IMR-90 (cell line): ENCODE data around the gene ANTXR1. TPM values are rescaled to one million over a fixed set of nuclear protein-coding genes. Genes with fewer than 3 reads are reported as not detected.
A peak's percentile ranks its signal among the peaks of the same experiment; 100 is the strongest.

ENCODE experiments used
- ATAC-seq: fragments of 200-7000 bp; cut with Tn5 transposase; 2 replicates; pipeline ENCODE4 v1.9.1; 2020; ENCODE audit warnings: low read depth, mild to moderate bottlenecking, moderate library complexity
- BruUV-seq: library from RNA; stranded (reverse); fragments of 400-500 nt; replicated peaks from 2 replicates; lab custom pipeline; 2021; lab: Mats Ljungman, UMichigan
- CTCF ChIA-PET: fragments of 300-600 bp; formaldehyde crosslinking; extraction: SDS; loops from one replicate; lab custom pipeline; 2021; ENCODE audit warnings: antibody characterized with exemption; lab: Yijun Ruan, JAX
- POLR2A ChIA-PET: fragments of 300-600 bp; sonication (Branson Sonifier 250); formaldehyde crosslinking; loops from one replicate; lab custom pipeline; 2022; ENCODE audit warnings: antibody characterized with exemption; ENCODE audit not compliant: unreplicated experiment; lab: Charles Lee
- DNase-seq: peaks from one replicate; pipeline ENCODE4 v3.0.0; 2013
- H2AFZ ChIP-seq: replicated peaks from 2 replicates; pipeline ENCODE3; 2013; ENCODE audit warnings: low read length, mild to moderate bottlenecking; ENCODE audit not compliant: poor library complexity
- H2AK5ac ChIP-seq: 2 replicates; pipeline ENCODE4 v1.6.1; 2013; ENCODE audit warnings: low read depth, low read length, inconsistent platforms
- H2AK9ac ChIP-seq: replicated peaks from 2 replicates; pipeline ENCODE3; 2013; ENCODE audit warnings: mild to moderate bottlenecking, low read depth, low read length, moderate library complexity; ENCODE audit not compliant: poor library complexity
- H2BK120ac ChIP-seq: 2 replicates; pipeline ENCODE4 v1.6.1; 2013; ENCODE audit warnings: low read depth, low read length, inconsistent platforms
- H2BK15ac ChIP-seq: 3 replicates; pipeline ENCODE4 v1.6.1; 2013; ENCODE audit warnings: low read depth, low read length, inconsistent platforms
- H2BK20ac ChIP-seq: 2 replicates; pipeline ENCODE4 v1.6.1; 2013; ENCODE audit warnings: low read depth, mild to moderate bottlenecking, inconsistent platforms, low read length, moderate library complexity
- H2BK5ac ChIP-seq: 2 replicates; pipeline ENCODE4 v1.6.1; 2013; ENCODE audit warnings: mild to moderate bottlenecking, low read depth, low read length, inconsistent platforms; ENCODE audit not compliant: poor library complexity, severe bottlenecking
- H3K14ac ChIP-seq: replicated peaks from 2 replicates; pipeline ENCODE4 v1.6.1; 2013; ENCODE audit warnings: low read depth, low read length, inconsistent platforms
- H3K18ac ChIP-seq: 2 replicates; pipeline ENCODE4 v1.6.1; 2013; ENCODE audit warnings: low read depth, low read length, control low read depth
- H3K23ac ChIP-seq: 2 replicates; pipeline ENCODE4 v1.6.1; 2013; ENCODE audit warnings: low read depth, low read length, inconsistent platforms
- H3K27ac ChIP-seq: 2 replicates; pipeline ENCODE4 v1.5.1; 2013; ENCODE audit warnings: mild to moderate bottlenecking, control low read depth, low read length; ENCODE audit not compliant: insufficient read depth
- H3K27me3 ChIP-seq: 2 replicates; pipeline ENCODE4 v1.6.1; 2013; ENCODE audit warnings: low read length; ENCODE audit not compliant: control insufficient read depth, insufficient read depth
- H3K36me3 ChIP-seq: 2 replicates; pipeline ENCODE4 v1.6.1; 2013; ENCODE audit warnings: low read length, mixed read lengths; ENCODE audit not compliant: control insufficient read depth, insufficient read depth
- H3K4ac ChIP-seq: 2 replicates; pipeline ENCODE4 v1.6.1; 2013; ENCODE audit warnings: low read depth, low read length, inconsistent platforms
- H3K4me1 ChIP-seq: 2 replicates; pipeline ENCODE4 v1.6.1; 2013; ENCODE audit warnings: low read length, mixed read lengths; ENCODE audit not compliant: control insufficient read depth, insufficient read depth
- H3K4me2 ChIP-seq: 2 replicates; pipeline ENCODE4 v1.6.1; 2013; ENCODE audit warnings: low read depth, mild to moderate bottlenecking, control low read depth, low read length, moderate library complexity
- H3K4me3 ChIP-seq: 2 replicates; pipeline ENCODE4 v1.5.1; 2013; ENCODE audit warnings: low read depth, mild to moderate bottlenecking, control low read depth, low read length, moderate library complexity; ENCODE audit not compliant: insufficient read depth
- H3K56ac ChIP-seq: 2 replicates; pipeline ENCODE4 v1.6.1; 2013; ENCODE audit warnings: low read length, inconsistent platforms; ENCODE audit not compliant: insufficient read depth; ENCODE audit errors: extremely low read depth
- H3K79me1 ChIP-seq, 2 experiments: 2 replicates each; pipeline ENCODE4 v1.6.1; 2013; ENCODE audit warnings: low read length in 2 of 2, inconsistent platforms in 1 of 2, low read depth in 1 of 2
- H3K9ac ChIP-seq: 2 replicates; pipeline ENCODE4 v1.6.1; 2013; ENCODE audit warnings: low read depth, low read length, control low read depth
- H3K9me1 ChIP-seq: 2 replicates; pipeline ENCODE4 v1.6.1; 2013; ENCODE audit warnings: low read length, inconsistent platforms; ENCODE audit not compliant: insufficient read depth
- H3K9me3 ChIP-seq: 2 replicates; pipeline ENCODE4 v1.6.1; 2013; ENCODE audit warnings: low read length; ENCODE audit not compliant: control insufficient read depth, insufficient read depth
- H4K20me1 ChIP-seq: 2 replicates; pipeline ENCODE4 v1.6.1; 2013; ENCODE audit warnings: low read length, inconsistent platforms; ENCODE audit not compliant: insufficient read depth
- H4K5ac ChIP-seq: 2 replicates; pipeline ENCODE4 v1.6.1; 2013; ENCODE audit warnings: mild to moderate bottlenecking, low read depth, low read length, control low read depth
- H4K8ac ChIP-seq, 2 experiments: 2 replicates each; pipeline ENCODE4 v1.6.1; 2013; ENCODE audit warnings: low read depth in 2 of 2, low read length in 2 of 2, control low read depth in 1 of 2, inconsistent platforms in 1 of 2
- H4K91ac ChIP-seq: 2 replicates; pipeline ENCODE4 v1.6.1; 2013; ENCODE audit warnings: low read depth, low read length, inconsistent platforms; ENCODE audit not compliant: insufficient read depth
- BHLHE40 ChIP-seq: fragments of 150-350 bp; IDR thresholded peaks from 2 replicates; pipeline ENCODE4 v1.6.1; 2016; ENCODE audit warnings: mild to moderate bottlenecking, low read depth, low read length
- CEBPB ChIP-seq: IDR thresholded peaks from 2 replicates; pipeline ENCODE4 v1.6.1; 2012; ENCODE audit warnings: low read depth, low read length, improper control_type of control experiment
- RFX5 ChIP-seq: IDR thresholded peaks from 2 replicates; pipeline ENCODE4 v1.8.0; 2012; ENCODE audit warnings: low read depth, mild to moderate bottlenecking, low read length, moderate library complexity
- SMC3 ChIP-seq: fragments of 150-350 bp; IDR thresholded peaks from 2 replicates; pipeline ENCODE4 v1.6.1; 2016; ENCODE audit warnings: low read depth, mild to moderate bottlenecking, antibody characterized with exemption, low read length, moderate library complexity
- WGBS, 2 experiments: methylation state at CpG; one replicate each; pipeline versions ENCODE4 v1.1.5 to v1.1.7; 2013; ENCODE audit warnings: missing lambda C conversion rate in 2 of 2; ENCODE audit not compliant: insufficient read length in 1 of 2; ENCODE audit errors: extremely low coverage in 2 of 2; 5-methylcytosine and 5-hydroxymethylcytosine counted together
- dilution Hi-C: fragments of 300-500 bp; cut with HindIII; formaldehyde crosslinking; loops from one replicate; pipeline ENCODE4 v1.14.3; 2018; ENCODE audit warnings: low sequenced_read_pairs; ENCODE audit not compliant: unreplicated experiment
- in situ Hi-C: fragments of 300-500 bp; cut with MboI; formaldehyde crosslinking; loops from 3 replicates; pipeline ENCODE4 v1.14.3; 2019; ENCODE audit warnings: low sequenced_read_pairs, inconsistent platforms, mixed read lengths
- intact Hi-C: fragments of 100-400 bp; cut with micrococcal nuclease; formaldehyde crosslinking; loops from 2 replicates; pipeline ENCODE4 v1.10.0; 2022
- polyA plus RNA-seq, 3 experiments: library from polyadenylated mRNA; depleted of rRNA; stranded (reverse); fragments of >200 nt; gene quantifications; 2 replicates each; pipeline ENCODE4 v1.2.3, GENCODE V29; 2012; ENCODE audit warnings: low replicate concordance in 1 of 3
- total RNA-seq: library from RNA; depleted of rRNA; stranded (reverse); fragments of >200 nt; gene quantifications from 2 replicates; pipeline ENCODE4 v1.2.3, GENCODE V29; 2012
- TF ChIP-seq, protein P1 (sequence below): fragments of 150-350 bp; IDR thresholded peaks from 2 replicates; pipeline ENCODE4 v1.6.1; 2016; ENCODE audit warnings: low read depth, mild to moderate bottlenecking, low read length, moderate library complexity, borderline replicate concordance

ANTXR1 gene
- total and polyA plus RNA-seq, 2 of the 4 experiments (the other 2 are of a cell fraction), result 27.2 to 36.9 TPM

DNA sequence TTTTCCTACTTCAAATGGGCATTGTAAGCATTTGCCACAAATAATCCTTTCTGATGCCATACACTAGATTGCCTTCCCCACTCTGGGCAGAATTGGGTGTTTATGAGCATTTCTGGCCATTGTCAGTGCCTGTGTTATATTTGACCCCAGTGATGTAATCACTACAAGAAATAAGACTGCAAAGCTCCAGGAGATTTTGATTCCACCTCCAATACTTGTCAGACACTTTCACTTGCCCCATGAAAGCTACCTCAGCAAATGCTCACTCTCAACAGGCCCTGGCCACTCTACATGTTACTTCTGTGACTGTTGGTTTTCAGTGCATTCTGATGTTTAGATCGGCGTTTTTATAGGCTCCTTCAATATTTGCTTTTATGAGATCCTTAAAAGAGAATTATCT, 239.0 kb downstream of the ANTXR1 start:
- Histone ChIP-seq H2AFZ (no peak overlapping the region), H3K4me1 (peaks cover 11% of the 10 kb centered on the region), H2AK5ac (peak overlapping the region; percentile 95), H2AK9ac (no peak overlapping the region), H3K36me3 (peaks cover 15% of the 10 kb centered on the region), H3K27me3 (no peaks in the 10 kb centered on the region), H3K23ac (peak overlapping the region; percentile 86), H3K14ac (peak overlapping the region; percentile 84), H3K56ac (peak overlapping the region; percentile 4; the same call in 1 of the 2 replicates), H2BK20ac (peak overlapping the region; percentile 96), H2BK120ac (peak overlapping the region; percentile 87), H3K4me3 (no peak overlapping the region), H2BK5ac (peak overlapping the region; percentile 90), H4K91ac (peak overlapping the region; percentile 94), H3K27ac (peak overlapping the region; percentile 97), H3K79me1 (peaks cover 0 to 20% of the 10 kb centered on the region in 2 experiments; a peak in 2 of 4 replicates), H2BK15ac (peak overlapping the region; percentile 99), H3K4ac (peak overlapping the region; percentile 89), H4K5ac (peak overlapping the region; percentile 98), H3K9me1 (peaks cover 9% of the 10 kb centered on the region; the same call in 1 of the 2 replicates), H3K9me3 (no peaks in the 10 kb centered on the region), H3K4me2 (no peak overlapping the region), H4K8ac (peak overlapping the region; percentile 87 to 92), H3K18ac (peak overlapping the region; percentile 97), H4K20me1 (no peaks in the 10 kb centered on the region), H3K9ac (peak overlapping the region; percentile 46; the same call in 1 of the 2 replicates)
- no TSS peak for BruUV-seq
- ATAC-seq, result no peak
- in situ Hi-C loops, result no loop called here
- POLR2A ChIA-PET, result no interaction called here
- WGBS, 2 experiments, result no CpG with 5 or more reads among the region's 2 CpGs
- dilution Hi-C loops, result no loop called here
- no peak for TF ChIP-seq SMC3
- TF ChIP-seq RFX5, result no peak
- TF ChIP-seq, protein P1, sequence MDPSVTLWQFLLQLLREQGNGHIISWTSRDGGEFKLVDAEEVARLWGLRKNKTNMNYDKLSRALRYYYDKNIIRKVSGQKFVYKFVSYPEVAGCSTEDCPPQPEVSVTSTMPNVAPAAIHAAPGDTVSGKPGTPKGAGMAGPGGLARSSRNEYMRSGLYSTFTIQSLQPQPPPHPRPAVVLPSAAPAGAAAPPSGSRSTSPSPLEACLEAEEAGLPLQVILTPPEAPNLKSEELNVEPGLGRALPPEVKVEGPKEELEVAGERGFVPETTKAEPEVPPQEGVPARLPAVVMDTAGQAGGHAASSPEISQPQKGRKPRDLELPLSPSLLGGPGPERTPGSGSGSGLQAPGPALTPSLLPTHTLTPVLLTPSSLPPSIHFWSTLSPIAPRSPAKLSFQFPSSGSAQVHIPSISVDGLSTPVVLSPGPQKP, result no peak
- TF ChIP-seq CEBPB, result 0 out of 2 replicates have a peak, but pooled peaks have one; percentile 1
- TF ChIP-seq BHLHE40, result no peak
- CTCF ChIA-PET, result no interaction called here
- intact Hi-C loops, result no loop called here
- DNase-seq, result peak; percentile 9
